K562 (cell line): Measurements from ENCODE around the gene TMPRSS7. TPM values are rescaled to one million over a fixed set of nuclear protein-coding genes. Genes with fewer than 3 reads are reported as not detected.

Experiments
- AFF4 ChIP-seq: sonication (generic); formaldehyde crosslinking; IDR thresholded peaks from 2 replicates; pipeline ENCODE4 v1.8.0; 2023; ENCODE audit warnings: mild to moderate bottlenecking, missing genetic modification reagents
- BDP1 ChIP-seq: IDR thresholded peaks from 3 replicates; pipeline ENCODE4 v1.6.1; 2011; ENCODE audit not compliant: insufficient read length, insufficient read depth
- CBFA2T3 ChIP-seq: fragments of 450-650 bp; IDR thresholded peaks from 2 replicates; pipeline ENCODE4 v1.6.1; 2017
- CBX8 ChIP-seq: fragments of 200-600 bp; sonication (generic); IDR thresholded peaks from 2 replicates; pipeline ENCODE4 v1.6.1; 2012; ENCODE audit warnings: borderline replicate concordance, mixed run types, low read depth, mild to moderate bottlenecking, moderate library complexity, mixed read lengths, low read length, control low read depth, inconsistent platforms; ENCODE audit not compliant: poor library complexity, severe bottlenecking; ENCODE audit errors: extremely low read depth
- CXXC5 ChIP-seq: fragments of 250-450 bp; sonication (Bioruptor Pico); IDR thresholded peaks from 2 replicates; pipeline ENCODE4 v1.8.0; 2022; ENCODE audit warnings: inconsistent platforms, mild to moderate bottlenecking, moderate library complexity
- ELF2 ChIP-seq: fragments of 250-450 bp; sonication (Bioruptor Pico); IDR thresholded peaks from 2 replicates; pipeline ENCODE4 v1.5.0; 2021; ENCODE audit warnings: mild to moderate bottlenecking
- FOXK1 ChIP-seq: sonication (generic); formaldehyde crosslinking; IDR thresholded peaks from 2 replicates; pipeline ENCODE4 v1.8.0; 2022; ENCODE audit warnings: missing genetic modification reagents, mild to moderate bottlenecking, borderline replicate concordance
- GTF2A2 ChIP-seq: IDR thresholded peaks from 2 replicates; pipeline ENCODE4 v1.6.1; 2016; ENCODE audit warnings: mild to moderate bottlenecking, missing genetic modification characterization, missing compliant biosample characterization
- HBP1 ChIP-seq: fragments of 450-650 bp; formaldehyde crosslinking; IDR thresholded peaks from 2 replicates; pipeline ENCODE4 v1.4.0; 2022; ENCODE audit warnings: missing genetic modification characterization
- HNRNPLL ChIP-seq: fragments of 200-400 bp; formaldehyde crosslinking; IDR thresholded peaks from 2 replicates; pipeline ENCODE4 v1.6.1; 2017; ENCODE audit warnings: low read length, low read depth, mild to moderate bottlenecking; ENCODE audit not compliant: poor library complexity, severe bottlenecking
- MYNN ChIP-seq, 2 experiments: sonication (generic); formaldehyde crosslinking in 1 of 2; IDR thresholded peaks; 2 replicates each; pipeline versions ENCODE4 v1.5.0 to v1.6.1; 2016 to 2020; ENCODE audit warnings: antibody characterized with exemption in 1 of 2, missing genetic modification reagents in 1 of 2
- NBN ChIP-seq: fragments of 450-650 bp; IDR thresholded peaks from 2 replicates; pipeline ENCODE4 v1.6.1; 2016; ENCODE audit warnings: low read depth, mild to moderate bottlenecking
- RERE ChIP-seq: sonication (generic); formaldehyde crosslinking; IDR thresholded peaks from 2 replicates; pipeline ENCODE4 v1.8.0; 2023; ENCODE audit warnings: missing genetic modification reagents, mild to moderate bottlenecking, borderline replicate concordance
- TAF15 ChIP-seq: fragments of 200-400 bp; formaldehyde crosslinking; IDR thresholded peaks from 2 replicates; pipeline ENCODE4 v1.6.1; 2017; ENCODE audit warnings: mild to moderate bottlenecking, low read depth, low read length, moderate library complexity
- ZBTB17 ChIP-seq: fragments of 450-650 bp; formaldehyde crosslinking; IDR thresholded peaks from 2 replicates; pipeline ENCODE4 v1.4.0; 2020; ENCODE audit warnings: mild to moderate bottlenecking
- ZNF384 ChIP-seq: IDR thresholded peaks from 2 replicates; pipeline ENCODE4 v1.6.1; 2012; ENCODE audit warnings: low read depth, low read length, improper control_type of control experiment
- ZNF717 ChIP-seq: fragments of 250-450 bp; sonication (Bioruptor Pico); IDR thresholded peaks from 2 replicates; pipeline ENCODE4 v1.5.0; 2021
- polyA plus RNA-seq, 8 experiments: library from polyadenylated mRNA; depleted of rRNA in 4 of 8; stranded (reverse) in 5 of 8; unstranded in 3 of 8; fragments of >200 nt; fragmentation: Nextera tagmentation in 2 of 8; fragmentation: Illumina TruSeq in 1 of 8; extraction: Ambion mirVana in 2 of 8; extraction: Trizol in 1 of 8; gene quantifications; 2 replicates each; pipeline versions ENCODE4 v1.2.1 to v1.2.3, GENCODE V29; 2011 to 2014; ENCODE audit warnings: inconsistent platforms in 1 of 8, missing spikeins in 1 of 8
- total RNA-seq, 7 experiments: library from RNA; depleted of rRNA in 6 of 7; stranded (reverse); fragments of >200 nt in 6 of 7; fragmentation: Illumina TruSeq in 2 of 7; extraction: Trizol in 2 of 7; gene quantifications; 2 replicates each; pipeline versions ENCODE4 v1.2.1 to v1.2.3, GENCODE V29; 2011 to 2021; ENCODE audit warnings: low replicate concordance in 1 of 7

Gene TMPRSS7
- total and polyA plus RNA-seq, 9 of the 15 experiments (the other 6 are each of a cell fraction or from before 2014, with no cell fraction given), result not detected

- TF ChIP-seq NBN (peak; percentile 33; the same call in 1 of the 2 replicates), CXXC5 (CRISPR knock-in tag) (peak; percentile 63), TAF15 (no peak), ZBTB17 (CRISPR knock-in tag) (0 out of 2 replicates have a peak, but pooled peaks have one; percentile 39), ZNF717 (no peak), CBX8 (no peak), MYNN (IDR thresholded peaks at IDR 0.05) (no peak), MYNN (CRISPR knock-in tag; IDR thresholded peaks at IDR 0.05) (no peak), HBP1 (CRISPR knock-in tag) (no peak), ELF2 (CRISPR knock-in tag) (no peak), RERE (no peak), FOXK1 (CRISPR knock-in tag) (no peak), AFF4 (CRISPR knock-in tag) (no peak), CBFA2T3 (no peak), HNRNPLL (no peak), GTF2A2 (no peak), BDP1 (no peak), ZNF384 (no peak)
Observed at GRCh38 chr3:112086076-112086854, 51.7 kb downstream of the TMPRSS7 start, which contains the start of gene C3orf52 (continued).
